Measurements from ENCODE around the gene SAMD14. TPM values are rescaled to one million over a fixed set of nuclear protein-coding genes. Genes with fewer than 3 reads are reported as not detected.
A peak's percentile ranks its signal among the peaks of the same experiment; 100 is the strongest.

The SAMD14 gene
- total and polyA plus RNA-seq, 2 experiments from 2014 or later = 0.70 to 4.7 TPM

GRCh38 chr17:50150354-50151040 lies 20.5 kb upstream of the SAMD14 start, which contains the start of gene PPP1R9B:
Gene PPP1R9B (minus strand): TSS chr17:50150677. CDS start chr17:50150513, 164 bp downstream.
- Histone ChIP-seq H2AFZ (peak within 1 kb of the TSS; percentile 96), H3F3A (replicated peaks; ENCODE audit: low read depth) (peaks cover 5% of the 10 kb centered on the region; the same call in 1 of the 2 replicates), H3K9me2 (ENCODE audit: insufficient read depth) (no peaks in the 10 kb centered on the region), H3K79me2 (replicated peaks; ENCODE audit: insufficient read depth) (no peaks in the 10 kb centered on the region), H3K36me3 (ENCODE audit: insufficient read depth) (no peaks in the 10 kb centered on the region), H4K20me1 (replicated peaks; ENCODE audit: insufficient read depth) (no peaks in the 10 kb centered on the region), H3K27ac (ENCODE audit: low read depth) (no peak within 1 kb of the TSS), H3K27me3 (ENCODE audit: insufficient read depth) (peaks cover 30% of the 10 kb centered on the region), H3K4me2 (peak within 1 kb of the TSS; percentile 99), H3K4me1 (ENCODE audit: insufficient read depth) (peaks cover 28% of the 10 kb centered on the region), H3K4me3 (peak within 1 kb of the TSS; percentile 87)
- peak within 1 kb of the TSS; percentile 88; the same call in 1 of the 2 replicates for H3K27ac Mint-ChIP-seq
- ATAC-seq (peak; percentile 1; the same call in 2 of the 3 replicates), DNase-seq (ENCODE audit: low spot score) (no peak)
- no peak for TF ChIP-seq ZNF331 (CRISPR knock-in tag; IDR thresholded peaks at IDR 0.05; ENCODE audit: low read depth)
- peak; percentile 54 for TF ChIP-seq EZH2 (IDR thresholded peaks at IDR 0.05; ENCODE audit: low read depth, unreplicated experiment)
- no peaks in the 10 kb centered on the region for H3K36me3 Mint-ChIP-seq (ENCODE audit: low read depth)
- peaks cover 44% of the 10 kb centered on the region for H3K4me1 Mint-ChIP-seq
- H3K4me3 Mint-ChIP-seq = peak within 1 kb of the TSS; percentile 82
- peaks cover 30% of the 10 kb centered on the region for H3K27me3 Mint-ChIP-seq (ENCODE audit: insufficient read depth, low read depth, poor library complexity)
- H3K9me3 Mint-ChIP-seq = no peaks in the 10 kb centered on the region; the same call in 2 of the 3 replicates

- Histone ChIP-seq H3F3A (replicated peaks; ENCODE audit: low read depth) (peaks cover 5% of the 10 kb centered on the region; the same call in 1 of the 2 replicates), H3K27ac (ENCODE audit: low read depth) (no peak overlapping the region), H2AFZ (no peak overlapping the region), H3K27me3 (ENCODE audit: insufficient read depth) (peaks cover 30% of the 10 kb centered on the region), H3K79me2 (replicated peaks; ENCODE audit: insufficient read depth) (no peaks in the 10 kb centered on the region), H4K20me1 (replicated peaks; ENCODE audit: insufficient read depth) (no peaks in the 10 kb centered on the region), H3K9me2 (ENCODE audit: insufficient read depth) (no peaks in the 10 kb centered on the region), H3K4me3 (peak overlapping the region; percentile 87), H3K36me3 (ENCODE audit: insufficient read depth) (no peaks in the 10 kb centered on the region), H3K4me1 (ENCODE audit: insufficient read depth) (peaks cover 28% of the 10 kb centered on the region), H3K4me2 (peak overlapping the region; percentile 94)
- ATAC-seq (peak; percentile 2; the same call in 2 of the 3 replicates), DNase-seq (ENCODE audit: low spot score) (peak; percentile 78)
- peaks cover 31% of the 10 kb centered on the region for H3K27me3 Mint-ChIP-seq (ENCODE audit: insufficient read depth, low read depth, poor library complexity)
- peak; percentile 80 for TF ChIP-seq EZH2 (IDR thresholded peaks at IDR 0.05; ENCODE audit: low read depth, unreplicated experiment)
- TF ChIP-seq NANOG (IDR thresholded peaks at IDR 0.05; ENCODE audit: borderline replicate concordance) = no peak
- peaks cover 41% of the 10 kb centered on the region for H3K4me1 Mint-ChIP-seq
- peak overlapping the region; percentile 82 for H3K4me3 Mint-ChIP-seq
- H3K27ac Mint-ChIP-seq = no peak overlapping the region
- H3K9me3 Mint-ChIP-seq = no peaks in the 10 kb centered on the region
- peaks cover 1% of the 10 kb centered on the region; the same call in 1 of the 3 replicates for H3K36me3 Mint-ChIP-seq (ENCODE audit: low read depth)
These were observed 19.7 kb upstream of the SAMD14 start for GRCh38 chr17:50149417-50150353.

GRCh38 chr17:50149091-50149416 lies 19.1 kb upstream of the SAMD14 start:
- H2AFZ ChIP-seq = no peak overlapping the region
- peaks cover 33% of the 10 kb centered on the region for H3K27me3 Mint-ChIP-seq (ENCODE audit: insufficient read depth, low read depth, poor library complexity)
- no peaks in the 10 kb centered on the region for H3K79me2 ChIP-seq (replicated peaks; ENCODE audit: insufficient read depth)
- no peaks in the 10 kb centered on the region for H3K9me3 Mint-ChIP-seq
- no peaks in the 10 kb centered on the region for H3K9me2 ChIP-seq (ENCODE audit: insufficient read depth)
- peak overlapping the region; percentile 94 for H3K4me2 ChIP-seq
- H3K4me3 ChIP-seq = peak overlapping the region; percentile 87
- ATAC-seq (no peak), DNase-seq (ENCODE audit: low spot score) (no peak)
- no peak overlapping the region for H3K27ac ChIP-seq (ENCODE audit: low read depth)
- H3F3A ChIP-seq (replicated peaks; ENCODE audit: low read depth) = peaks cover 5% of the 10 kb centered on the region; the same call in 1 of the 2 replicates
- H3K27me3 ChIP-seq (ENCODE audit: insufficient read depth) = peaks cover 30% of the 10 kb centered on the region
- H4K20me1 ChIP-seq (replicated peaks; ENCODE audit: insufficient read depth) = no peaks in the 10 kb centered on the region
- peak overlapping the region; percentile 82 for H3K4me3 Mint-ChIP-seq
- H3K27ac Mint-ChIP-seq = no peak overlapping the region
- peaks cover 46% of the 10 kb centered on the region for H3K4me1 Mint-ChIP-seq
- H3K4me1 ChIP-seq (ENCODE audit: insufficient read depth) = peaks cover 28% of the 10 kb centered on the region
- H3K36me3 Mint-ChIP-seq (ENCODE audit: low read depth) = peaks cover 8% of the 10 kb centered on the region
- H3K36me3 ChIP-seq (ENCODE audit: insufficient read depth) = no peaks in the 10 kb centered on the region
- TF ChIP-seq EZH2phosphoT487 (IDR thresholded peaks at IDR 0.05; ENCODE audit: unreplicated experiment) (no peak), STAT1 (IDR thresholded peaks at IDR 0.05; ENCODE audit: unreplicated experiment) (no peak), CREB1 (CRISPR knock-in tag; IDR thresholded peaks at IDR 0.05; ENCODE audit: low read depth) (no peak), REST (IDR thresholded peaks at IDR 0.05; ENCODE audit: unreplicated experiment) (no peak), ZNF331 (CRISPR knock-in tag; IDR thresholded peaks at IDR 0.05; ENCODE audit: low read depth) (no peak), NANOG (IDR thresholded peaks at IDR 0.05; ENCODE audit: borderline replicate concordance) (no peak), ETS1 (IDR thresholded peaks at IDR 0.05) (no peak), CTCF (conservative IDR thresholded peaks at IDR 0.05; ENCODE audit: low read depth in 2 of 2) (no peak)

All from GM23338 (cell line).